SH-SY5Y (cell line): ENCODE data around the gene GLMN.

Experiments
- GATA2 ChIP-seq: IDR thresholded peaks from 2 replicates; pipeline ENCODE4 v1.6.1; 2011; ENCODE audit warnings: mild to moderate bottlenecking, low read depth, low read length
- GATA3 ChIP-seq: IDR thresholded peaks from 2 replicates; pipeline ENCODE4 v1.6.1; 2011; ENCODE audit warnings: low read depth, mild to moderate bottlenecking, low read length, moderate library complexity

- TF ChIP-seq GATA3 (no peak), GATA2 (no peak)
Measured at GRCh38 chr1:92342401-92342800, 43.6 kb upstream of the GLMN start.
